Nephron progenitor cell (in vitro differentiated cells): Measurements from ENCODE around the gene ADIPOR2.

Experiments used
- DNase-seq: peaks from one replicate; pipeline ENCODE4 v3.0.0; 2021
- H3K27ac Mint-ChIP-seq: 2 replicates; pipeline ENCODE4 v1.8.0; 2021; ENCODE audit warnings: mild to moderate bottlenecking, moderate library complexity, mixed read lengths
- H3K27me3 Mint-ChIP-seq: 2 replicates; pipeline ENCODE4 v1.8.0; 2021; ENCODE audit warnings: mild to moderate bottlenecking, low read depth, mixed read lengths; ENCODE audit not compliant: poor library complexity
- H3K36me3 Mint-ChIP-seq: 2 replicates; pipeline ENCODE4 v1.8.0; 2021; ENCODE audit warnings: low read depth, mixed read lengths
- H3K4me1 Mint-ChIP-seq: 2 replicates; pipeline ENCODE4 v1.8.0; 2021; ENCODE audit warnings: mixed read lengths
- H3K4me3 Mint-ChIP-seq: 2 replicates; pipeline ENCODE4 v1.8.0; 2021; ENCODE audit warnings: mild to moderate bottlenecking, moderate library complexity, mixed read lengths
- H3K9me3 Mint-ChIP-seq: 2 replicates; pipeline ENCODE4 v1.8.0; 2021; ENCODE audit warnings: mild to moderate bottlenecking, moderate library complexity, mixed read lengths
- CTCF ChIP-seq: fragments of 200-600 bp; sonication (generic); IDR thresholded peaks from 2 replicates; pipeline ENCODE4 v1.5.0; 2021; ENCODE audit warnings: antibody characterized with exemption

Gene ADIPOR2

GRCh38 chr12:1760566-1761382 lies 69.9 kb downstream of the ADIPOR2 start:
- peaks cover 37% of the 10 kb centered on the region for H3K4me1 Mint-ChIP-seq

GRCh38 chr12:1761857-1762256 lies 71.0 kb downstream of the ADIPOR2 start:
- H3K9me3 Mint-ChIP-seq: no peaks in the 10 kb centered on the region
- peaks cover 34% of the 10 kb centered on the region for H3K4me1 Mint-ChIP-seq
- DNase-seq: no peak
- H3K36me3 Mint-ChIP-seq: peaks cover 42% of the 10 kb centered on the region
- H3K27ac Mint-ChIP-seq: peak overlapping the region; percentile 62
- no peaks in the 10 kb centered on the region for H3K27me3 Mint-ChIP-seq
- H3K4me3 Mint-ChIP-seq: no peak overlapping the region
- no peak for TF ChIP-seq CTCF

More at GRCh38 chr12:1760566-1761382, 69.9 kb downstream of the ADIPOR2 start:
- Mint-ChIP-seq H3K9me3 (no peaks in the 10 kb centered on the region), H3K27ac (peak overlapping the region; percentile 30), H3K27me3 (no peaks in the 10 kb centered on the region), H3K36me3 (peaks cover 52% of the 10 kb centered on the region), H3K4me3 (no peak overlapping the region)
- TF ChIP-seq CTCF: no peak
- no peak for DNase-seq

GRCh38 chr12:1763153-1763552 lies 72.3 kb downstream of the ADIPOR2 start:
- Mint-ChIP-seq H3K27ac (no peak overlapping the region), H3K4me1 (peaks cover 34% of the 10 kb centered on the region), H3K4me3 (no peak overlapping the region), H3K36me3 (peaks cover 30% of the 10 kb centered on the region), H3K9me3 (no peaks in the 10 kb centered on the region), H3K27me3 (no peaks in the 10 kb centered on the region)
- DNase-seq: no peak
- TF ChIP-seq CTCF: no peak

GRCh38 chr12:1766110-1766509 lies 75.2 kb downstream of the ADIPOR2 start:
- no peak for TF ChIP-seq CTCF
- DNase-seq: no peak
- no peak overlapping the region for H3K4me3 Mint-ChIP-seq
- no peaks in the 10 kb centered on the region for H3K27me3 Mint-ChIP-seq
- H3K27ac Mint-ChIP-seq: peak overlapping the region; percentile 3
- H3K9me3 Mint-ChIP-seq: no peaks in the 10 kb centered on the region
- H3K36me3 Mint-ChIP-seq: peaks cover 6% of the 10 kb centered on the region
- peaks cover 40% of the 10 kb centered on the region for H3K4me1 Mint-ChIP-seq

- no peak overlapping the region for H3K27ac Mint-ChIP-seq
- H3K4me1 Mint-ChIP-seq: peaks cover 33% of the 10 kb centered on the region
- H3K4me3 Mint-ChIP-seq: no peak overlapping the region
- no peaks in the 10 kb centered on the region for H3K27me3 Mint-ChIP-seq
- no peak for DNase-seq
- no peaks in the 10 kb centered on the region for H3K9me3 Mint-ChIP-seq
- no peak for TF ChIP-seq CTCF
- H3K36me3 Mint-ChIP-seq: no peaks in the 10 kb centered on the region
These were observed 76.7 kb downstream of the ADIPOR2 start for GRCh38 chr12:1767407-1768090.
